Activated gamma-delta T cell treated with Interleukin-2 at 50 U/mL for 16 hours (primary cell): ENCODE data around the gene ANK3.

Experiments used
- DNase-seq: peaks from one replicate; pipeline ENCODE4 v3.0.0-alpha.2; 2020

ANK3 gene

DNA sequence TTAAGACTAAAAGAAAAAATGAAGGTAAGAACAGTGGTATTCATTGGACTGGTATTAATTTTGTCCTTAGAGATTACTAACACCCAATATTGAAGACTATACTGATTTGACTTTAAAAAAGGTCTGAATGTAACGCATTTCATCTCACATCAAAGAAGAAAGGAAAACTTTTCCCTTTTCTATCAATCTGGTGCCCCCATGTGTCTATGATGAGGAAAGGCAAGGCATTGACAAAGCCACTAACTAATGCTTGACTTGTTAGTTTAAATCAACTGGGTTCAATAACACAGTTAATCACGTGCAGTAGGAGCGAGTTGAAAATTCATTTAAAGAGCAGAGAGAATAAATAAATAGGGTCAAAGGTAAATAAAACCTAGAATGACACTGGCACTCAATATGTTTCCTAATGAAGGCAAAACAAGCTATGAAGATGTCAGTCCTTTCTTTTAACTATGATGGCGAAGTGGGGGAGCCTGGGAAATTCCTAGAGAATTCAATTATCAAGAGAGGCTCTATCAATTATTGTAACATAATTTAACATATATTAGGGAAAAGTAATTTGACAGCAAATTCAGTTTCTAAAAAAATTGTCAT is 180.9 kb downstream of the ANK3 start:
- no peak for DNase-seq

DNA sequence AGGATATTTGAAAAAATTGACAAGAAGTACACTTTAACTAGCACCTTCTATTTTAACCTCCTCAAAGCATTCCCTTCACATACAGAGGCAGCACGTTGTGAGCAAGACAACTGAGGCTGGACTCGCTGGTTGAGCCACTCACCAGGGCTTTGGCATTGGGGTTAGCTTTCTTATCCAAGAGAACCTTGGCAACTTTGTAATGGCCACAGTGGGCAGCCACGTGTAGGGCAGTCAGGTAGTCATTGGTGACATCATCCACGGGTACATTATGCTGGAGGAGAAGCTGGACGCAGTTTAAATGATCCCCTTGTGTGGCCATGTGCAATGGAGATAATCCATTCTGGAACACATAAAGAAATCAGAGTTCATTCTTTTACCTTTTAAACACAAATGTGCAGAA is 181.8 kb downstream of the ANK3 start:
- DNase-seq: no peak

DNA sequence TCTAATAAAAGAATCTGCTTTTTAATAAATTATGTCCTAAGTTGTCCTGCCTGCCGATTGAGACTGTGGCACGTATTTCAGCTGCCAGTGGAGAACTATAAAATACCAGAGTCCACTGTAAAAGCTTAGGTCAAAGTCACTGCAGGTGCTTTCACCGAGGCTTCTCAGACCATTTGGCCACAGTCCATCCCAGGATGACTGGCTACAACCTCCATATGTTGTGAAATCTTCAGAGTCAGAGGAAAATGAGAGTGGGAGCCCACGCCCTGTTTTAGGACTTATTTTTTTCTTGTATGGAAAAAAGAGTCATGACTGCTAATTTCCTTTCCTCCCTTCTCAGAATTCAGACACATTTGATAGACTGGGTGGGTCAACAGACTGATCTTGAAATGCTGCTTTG is 182.9 kb downstream of the ANK3 start:
- DNase-seq: no peak

DNA sequence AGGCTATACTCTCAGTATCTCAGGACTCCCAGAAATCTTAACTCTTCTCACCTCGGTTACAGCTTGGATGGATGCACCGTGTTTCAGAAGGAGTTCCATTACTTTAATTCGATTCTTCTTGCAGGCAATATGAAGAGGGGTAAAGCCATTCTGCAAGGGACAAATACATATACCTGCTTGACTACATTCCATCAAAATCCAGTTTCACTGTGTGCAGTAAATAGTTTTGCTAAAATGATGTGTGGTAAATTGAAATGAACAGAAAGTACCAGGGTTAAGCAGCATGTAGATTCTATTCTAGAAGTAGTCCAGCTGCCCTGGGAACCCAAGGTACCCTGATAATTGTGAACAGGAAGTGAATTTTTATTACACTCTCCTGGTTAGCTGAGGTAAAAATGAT is 183.9 kb downstream of the ANK3 start:
- DNase-seq: no peak

- DNase-seq: no peak
These were observed 185.6 kb downstream of the ANK3 start for GRCh38 chr10:60203993-60204618.

DNA sequence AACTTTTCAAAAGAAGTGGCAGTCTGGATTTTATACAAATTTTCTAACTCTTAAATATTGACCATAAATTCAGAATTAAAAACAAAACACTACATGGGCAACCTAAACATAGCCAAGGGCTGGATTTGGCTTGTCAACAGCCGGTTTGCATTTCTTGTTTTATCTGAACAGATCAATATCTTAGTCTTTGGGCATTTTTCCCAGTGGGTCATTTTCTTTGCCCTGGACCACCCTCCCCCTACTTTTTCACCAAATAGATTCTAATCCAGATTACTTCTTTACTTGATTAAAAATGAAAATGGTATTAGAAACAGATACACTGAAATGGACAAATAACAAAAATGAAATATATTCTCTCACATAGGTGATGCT is 189.0 kb downstream of the ANK3 start:
- no peak for DNase-seq

GRCh38 chr10:60200012-60200681 is 189.5 kb downstream of the ANK3 start:
- DNase-seq: no peak

- no peak for DNase-seq
These were observed 192.5 kb downstream of the ANK3 start for GRCh38 chr10:60197206-60197605.

DNA sequence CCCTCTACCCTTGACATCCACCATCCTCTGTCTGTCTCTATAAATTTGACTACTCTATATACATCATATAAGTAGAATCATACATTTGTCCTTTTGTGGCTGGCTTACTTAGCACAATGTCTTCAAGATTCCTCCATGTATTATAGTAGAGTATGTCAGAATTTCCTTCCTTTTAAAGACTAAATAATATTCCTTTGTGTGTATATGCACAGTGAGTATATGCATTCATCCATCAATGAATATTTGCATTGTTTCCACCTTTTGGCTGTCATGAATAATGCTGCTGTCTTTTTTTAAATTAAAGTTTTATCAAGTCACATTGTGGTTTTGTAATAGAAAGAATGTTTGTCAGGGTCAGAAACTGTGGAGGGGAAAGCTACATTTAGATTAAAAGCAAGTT is 195.3 kb downstream of the ANK3 start:
- no peak for DNase-seq

DNA sequence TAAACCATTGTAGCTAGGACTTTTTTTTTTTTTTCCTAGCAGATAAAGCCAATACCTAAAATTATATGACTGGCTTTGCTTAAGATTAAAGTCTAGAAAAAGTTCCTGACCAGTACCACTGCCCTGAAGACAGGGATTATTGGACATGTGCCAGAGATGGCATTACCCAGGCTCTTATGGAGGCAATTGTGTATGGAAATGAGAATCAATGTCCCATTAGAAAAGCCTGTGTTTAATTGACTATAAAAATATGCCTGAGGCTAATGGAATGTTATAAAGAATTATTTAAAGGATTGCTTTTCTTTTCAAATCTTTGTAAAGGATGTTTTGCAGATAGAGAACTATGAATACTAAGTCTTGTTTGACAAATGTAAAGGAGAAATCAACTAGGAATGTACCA is 196.7 kb downstream of the ANK3 start:
- DNase-seq: no peak

DNA sequence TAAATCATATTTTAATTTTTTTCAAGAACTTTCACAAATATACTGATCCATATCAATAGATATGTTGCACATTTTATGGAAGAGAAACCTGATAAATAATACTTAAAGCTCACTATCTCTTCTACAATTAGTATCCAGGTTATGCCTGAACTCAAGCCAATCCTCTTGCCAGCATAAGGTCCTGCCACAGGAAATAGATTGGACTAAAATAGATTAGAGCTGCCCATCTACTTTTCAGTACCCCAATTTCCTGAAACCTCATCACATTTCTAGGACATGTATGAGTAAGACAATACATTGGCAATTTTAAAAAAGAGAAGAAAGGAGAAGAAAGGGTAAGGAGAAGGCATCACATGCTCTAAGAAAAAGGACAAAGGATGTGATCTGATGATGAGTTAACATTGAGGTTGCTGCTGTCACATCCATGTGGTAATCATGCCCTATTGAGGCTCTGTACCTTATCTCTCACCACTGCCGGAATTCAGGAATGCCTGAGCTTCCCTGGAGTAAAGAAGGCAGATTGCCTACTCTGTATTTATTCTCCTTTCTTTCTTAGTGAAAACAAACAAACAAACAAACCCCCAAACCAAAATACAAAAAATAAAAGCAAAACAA is 199.7 kb downstream of the ANK3 start:
- no peak for DNase-seq

GRCh38 chr10:60188548-60188947 is 201.1 kb downstream of the ANK3 start:
- no peak for DNase-seq

DNA sequence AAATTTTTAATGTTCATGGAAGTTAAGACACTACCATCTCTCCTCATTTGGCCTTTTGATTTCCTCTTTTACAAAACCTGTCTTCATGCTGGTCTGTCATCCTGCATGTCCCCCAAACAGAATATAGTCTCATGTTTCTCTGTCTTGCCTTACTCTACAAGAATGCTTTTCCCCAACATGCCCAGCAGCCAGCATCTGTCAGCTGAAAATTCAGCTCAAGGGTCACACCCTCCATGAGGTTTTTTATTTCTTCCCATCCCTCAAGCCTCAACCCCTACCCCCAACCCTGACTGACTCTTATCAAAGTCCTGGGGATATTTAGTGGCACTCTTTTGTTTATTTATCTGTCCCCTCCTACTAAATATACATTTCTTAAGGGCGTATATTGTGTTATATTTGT is 202.0 kb downstream of the ANK3 start:
- no peak for DNase-seq

- DNase-seq: no peak
These were observed 203.2 kb downstream of the ANK3 start for GRCh38 chr10:60186315-60187071.

GRCh38 chr10:60185421-60185820 is 204.3 kb downstream of the ANK3 start:
- no peak for DNase-seq

DNA sequence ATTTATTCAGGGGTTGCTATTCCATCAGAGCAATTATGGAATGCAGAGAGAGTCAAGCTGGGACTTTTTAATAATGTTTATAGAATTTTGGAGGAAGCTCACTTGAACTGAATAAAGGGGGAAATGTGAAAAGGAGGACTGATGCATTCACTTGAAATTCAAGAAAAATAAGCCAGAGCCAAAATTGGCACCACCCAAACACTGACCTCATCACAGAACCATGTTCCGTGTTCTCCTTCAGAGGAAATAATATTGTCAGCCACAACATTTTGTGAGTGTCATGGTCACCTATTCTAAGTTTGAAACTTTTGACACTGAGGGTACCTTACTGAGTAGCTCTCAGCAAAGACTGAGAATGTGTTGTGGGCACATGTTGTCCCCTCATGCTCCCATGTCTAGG is 207.0 kb downstream of the ANK3 start:
- DNase-seq: no peak

- no peak for DNase-seq
These were observed 212.8 kb downstream of the ANK3 start for GRCh38 chr10:60176925-60177324.

DNA sequence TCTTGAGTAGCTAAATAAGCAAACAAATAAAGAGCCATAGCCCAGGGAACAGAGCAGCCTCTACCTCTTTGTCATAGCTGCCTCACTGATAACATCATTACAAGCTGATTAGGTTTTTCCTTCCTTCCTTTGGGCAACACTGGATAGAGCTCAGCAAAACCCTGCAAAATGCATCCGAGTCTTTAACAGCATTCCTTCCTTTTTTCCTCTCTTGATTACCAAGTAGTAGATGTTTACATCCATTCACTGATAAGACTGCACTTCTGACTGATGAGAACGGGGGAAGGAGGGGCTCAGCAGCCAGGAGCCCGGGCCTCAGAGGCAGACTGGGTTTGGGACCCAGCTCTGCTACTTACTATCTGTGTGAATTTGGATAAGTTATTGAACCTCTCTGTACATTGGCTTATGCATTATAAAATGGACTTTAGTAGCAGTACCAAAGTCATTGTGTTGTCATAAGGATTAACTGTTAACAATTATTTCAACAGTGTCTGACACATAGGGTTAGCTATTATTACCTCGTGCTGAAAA is 214.2 kb downstream of the ANK3 start:
- DNase-seq: no peak

DNA sequence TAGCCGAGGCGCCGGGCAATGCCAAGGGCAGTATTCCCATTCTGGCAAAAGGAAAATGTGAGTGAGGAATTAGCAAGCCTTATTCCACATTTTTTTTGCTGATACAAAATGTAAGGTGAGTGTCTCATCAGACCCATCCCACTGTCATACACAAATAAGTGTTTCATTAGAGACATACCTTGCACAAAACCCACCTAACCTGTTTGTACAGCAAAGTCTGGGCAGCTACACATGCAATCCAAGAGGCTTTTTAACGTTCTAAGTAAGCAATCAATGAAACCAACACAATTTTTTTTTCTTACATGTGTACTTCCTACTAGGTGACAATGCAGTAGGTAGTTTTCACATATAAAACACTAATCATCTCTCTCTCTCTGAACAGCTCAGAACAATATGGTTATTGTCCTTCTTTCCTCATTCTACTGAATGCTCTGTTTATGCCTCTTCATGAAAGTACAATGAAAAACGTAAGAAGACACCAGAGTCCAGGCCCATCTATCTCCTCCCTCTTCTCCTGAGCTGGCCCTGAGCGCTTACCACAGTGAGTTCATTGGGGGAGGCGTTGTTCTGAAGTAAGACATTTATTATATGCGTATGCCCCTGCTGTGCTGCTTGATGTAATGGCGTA is 217.2 kb downstream of the ANK3 start:
- no peak for DNase-seq

DNA sequence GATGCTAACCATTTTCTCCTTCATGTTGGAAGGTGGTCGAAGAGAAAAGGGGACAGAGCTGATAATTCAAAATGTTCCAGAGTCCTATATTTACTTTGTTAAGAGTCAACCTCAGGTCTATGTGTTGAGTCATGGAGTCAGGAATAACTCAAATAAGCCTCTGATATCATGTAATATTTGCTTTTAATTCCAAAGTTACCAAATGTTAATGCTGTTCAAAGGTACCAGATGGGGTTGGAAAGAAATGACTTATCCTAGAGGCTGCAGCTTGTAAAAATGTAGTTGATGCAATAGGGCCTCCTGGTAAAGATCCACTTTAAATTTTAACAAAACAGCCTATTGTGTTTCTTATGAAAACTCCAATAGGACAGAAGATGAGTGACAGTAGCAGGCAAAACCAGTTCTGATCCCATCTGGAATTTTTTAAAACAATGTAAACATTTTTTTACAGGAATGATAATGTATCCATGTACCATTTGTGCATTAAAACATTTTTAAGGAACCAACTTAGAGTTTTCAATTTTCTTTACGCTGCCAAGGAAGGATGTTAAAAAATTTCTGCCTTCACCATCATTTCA is 218.2 kb downstream of the ANK3 start:
- no peak for DNase-seq

DNA sequence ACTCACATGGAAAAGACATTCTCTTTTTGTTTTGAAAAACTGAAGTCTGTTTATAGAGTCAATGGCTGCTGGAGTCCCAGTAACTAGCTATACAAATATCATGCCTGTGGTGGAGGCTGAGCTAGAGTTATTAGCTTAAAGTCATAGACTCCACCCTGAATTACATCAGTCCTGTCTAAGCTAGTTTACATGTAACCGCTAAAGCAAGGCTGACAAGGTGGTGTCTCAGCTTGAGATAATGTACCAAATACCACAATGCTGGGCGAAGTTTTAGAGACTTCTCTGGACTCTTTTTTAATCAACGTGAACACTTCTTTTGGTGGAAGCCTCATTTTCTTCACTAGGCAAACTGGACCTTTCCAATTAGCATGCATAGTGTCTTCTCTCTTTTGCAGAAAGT is 219.4 kb downstream of the ANK3 start:
- no peak for DNase-seq

DNA sequence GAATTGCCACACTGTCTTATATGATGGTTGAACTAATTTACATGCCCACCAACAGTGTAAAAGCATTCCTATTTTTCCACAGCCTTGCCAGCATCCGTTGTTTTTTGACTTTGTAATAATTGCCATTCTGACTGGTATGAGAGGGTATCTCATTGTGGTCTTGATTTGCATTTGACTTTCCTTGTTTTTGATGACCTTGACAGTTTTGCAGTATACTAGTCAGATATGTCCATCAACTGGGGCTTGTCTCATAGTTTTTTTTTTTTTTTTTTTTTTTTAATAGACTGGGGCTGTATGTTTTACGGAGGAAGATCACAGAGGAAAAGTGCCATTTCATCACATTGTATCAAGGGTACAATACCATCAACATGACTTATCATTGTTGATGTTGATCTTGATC is 220.6 kb downstream of the ANK3 start:
- no peak for DNase-seq
